ENCODE data around the gene WDR54.
A peak's percentile ranks its signal among the peaks of the same experiment; 100 is the strongest.
"Not testable (repeated sequence)": the region's sequence is repeated elsewhere in the genome, so short reads cannot be mapped to it uniquely, and the experiment has no call there.

WDR54 gene

DNA sequence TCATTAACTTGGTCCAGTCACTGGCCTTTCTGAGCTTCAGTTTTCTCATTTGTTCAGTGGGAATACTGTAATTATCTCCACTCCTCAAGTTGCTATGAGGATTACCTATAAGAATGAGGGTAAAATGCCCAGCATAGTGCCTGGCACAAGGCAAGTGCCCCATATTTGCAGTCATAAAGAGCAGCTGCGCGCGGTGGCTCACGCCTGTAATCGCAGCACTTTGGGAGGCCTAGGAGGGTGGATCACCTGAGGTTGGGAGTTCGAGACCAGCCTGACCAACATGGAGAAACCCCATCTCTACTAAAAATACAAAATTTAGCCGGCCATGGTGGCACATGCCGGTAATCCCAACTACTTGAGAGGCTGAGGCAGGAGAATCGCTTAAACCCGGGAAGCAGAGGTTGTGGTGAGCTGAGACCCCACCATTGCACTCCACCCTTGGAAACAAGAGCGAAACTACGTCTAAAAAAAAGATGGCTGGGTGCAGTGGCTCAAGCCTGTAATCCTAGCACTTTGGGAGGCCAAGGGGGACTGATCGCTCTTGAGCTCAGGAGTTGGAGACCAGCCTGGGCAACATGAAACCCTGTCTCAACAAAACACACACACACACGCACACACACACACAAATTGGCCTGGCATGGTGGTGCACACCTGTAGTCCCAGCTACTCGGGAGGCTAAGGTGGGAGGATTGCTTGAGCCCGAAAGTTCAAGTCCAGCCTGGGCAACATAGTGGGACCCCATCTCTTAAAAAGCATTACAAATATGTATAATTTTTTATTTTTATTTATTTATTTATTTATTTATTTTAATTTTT, 21.2 kb downstream of the WDR54 start:
- CTCF ChIA-PET: interaction anchor here (0.6 to 1.6 kb wide), 2 partner anchors 8 to 11 kb away, joined by 3 to 5 read pairs; partner anchors contain the start of gene INO80B
- not testable (repeated sequence) for H3K27ac Mint-ChIP-seq
- peak overlapping the region; percentile 57 for H3K4me3 Mint-ChIP-seq

DNA sequence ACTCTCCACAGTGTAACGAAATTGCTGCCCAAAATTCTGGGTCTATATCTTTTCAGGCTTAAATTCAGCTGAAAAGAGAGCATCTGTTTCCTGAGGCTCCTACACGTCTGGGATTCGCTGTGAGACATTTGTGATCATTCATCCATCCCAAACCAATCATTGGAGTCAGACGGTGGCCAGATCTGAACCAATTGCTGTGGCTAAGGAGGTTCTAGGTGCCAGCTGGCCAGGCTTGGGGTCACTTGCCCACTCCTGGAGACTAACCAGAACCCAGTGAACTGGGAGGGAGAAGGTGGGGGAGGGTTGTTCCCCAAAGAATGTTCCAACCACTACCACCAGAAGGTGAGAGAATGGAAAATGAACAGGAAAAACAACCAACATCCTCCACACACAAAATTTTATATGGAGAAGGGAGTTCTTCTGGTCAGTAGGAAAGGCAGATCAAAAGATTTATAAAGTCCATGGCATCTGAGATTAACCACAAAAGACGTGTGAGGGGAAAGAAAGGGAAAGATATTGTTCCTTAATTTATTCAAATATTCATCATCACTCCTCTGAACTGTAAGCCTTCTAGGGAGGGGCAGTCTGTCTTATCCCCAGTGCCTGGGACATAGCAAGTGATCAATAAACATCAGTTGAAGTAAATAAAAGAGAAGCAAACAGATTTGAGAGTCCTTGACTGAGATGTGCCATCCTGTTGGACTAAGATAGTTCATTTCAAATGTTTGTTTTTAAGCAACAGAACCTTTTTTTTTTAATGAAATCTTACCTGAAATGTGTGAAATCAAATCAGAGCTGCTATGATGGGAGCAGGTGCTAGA, 23.2 kb downstream of the WDR54 start:
- CTCF ChIA-PET: interaction anchor here (1.1 kb wide), 1 partner anchor 10 kb away, joined by 4 read pairs; the partner anchor contains the start of gene INO80B
- Mint-ChIP-seq H3K9me3 (no peaks in the 10 kb centered on the region), H3K27ac (no peak overlapping the region), H3K4me1 (peaks cover 17% of the 10 kb centered on the region), H3K4me3 (no peak overlapping the region), H3K36me3 (no peaks in the 10 kb centered on the region), H3K27me3 (peaks cover 69% of the 10 kb centered on the region)
- DNase-seq: no peak

More for the DNA sequence above, 21.2 kb downstream of the WDR54 start:
- H3K9me3 Mint-ChIP-seq, H3K36me3 Mint-ChIP-seq, DNase-seq: not testable (repeated sequence)
- peaks cover 86% of the 10 kb centered on the region for H3K27me3 Mint-ChIP-seq
- H3K4me1 Mint-ChIP-seq: peaks cover 17% of the 10 kb centered on the region

DNA sequence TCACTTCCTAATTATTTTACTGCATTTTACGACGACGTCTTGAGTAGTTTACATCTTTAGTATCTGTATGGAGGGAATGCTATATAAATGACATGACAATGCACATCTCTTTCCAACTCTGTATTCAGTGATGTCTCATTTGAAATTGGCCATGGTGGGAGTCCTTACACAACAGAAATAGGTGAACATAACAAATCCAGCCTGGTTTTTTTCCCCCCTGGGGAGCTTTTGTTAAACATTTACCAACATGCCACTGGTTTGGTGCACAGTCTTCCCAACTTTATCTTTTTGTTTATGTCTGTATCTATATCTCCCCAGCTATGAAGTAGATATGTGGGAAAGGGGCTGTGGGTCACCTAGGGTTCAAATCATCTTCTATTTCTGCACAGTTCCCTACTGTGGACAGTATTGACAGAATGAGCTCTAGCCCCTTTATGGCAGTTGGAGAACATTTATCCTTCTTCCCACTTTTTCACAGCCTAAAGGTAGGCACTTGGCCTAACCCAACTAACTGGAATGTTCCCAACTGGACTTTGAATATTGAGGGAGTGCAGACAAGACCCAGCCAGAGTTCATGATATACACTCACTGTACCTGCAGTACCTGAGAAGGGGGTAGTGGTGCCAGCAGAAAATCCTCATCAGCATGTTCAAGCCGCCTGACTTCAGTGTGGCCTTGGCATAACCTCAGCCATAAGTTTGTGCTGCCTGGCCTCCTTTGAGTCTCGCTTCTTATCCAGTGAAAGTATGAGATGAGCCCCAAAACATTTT, 25.9 kb downstream of the WDR54 start:
- H3K36me3 Mint-ChIP-seq: peaks cover under 1% of the 10 kb centered on the region
- H3K9me3 Mint-ChIP-seq: no peaks in the 10 kb centered on the region
- no peak overlapping the region for H3K4me3 Mint-ChIP-seq
- DNase-seq: no peak
- H3K4me1 Mint-ChIP-seq: peaks cover 9% of the 10 kb centered on the region
- H3K27ac Mint-ChIP-seq: no peak overlapping the region
- CTCF ChIA-PET: no interaction called here
- H3K27me3 Mint-ChIP-seq: peaks cover 46% of the 10 kb centered on the region

DNA sequence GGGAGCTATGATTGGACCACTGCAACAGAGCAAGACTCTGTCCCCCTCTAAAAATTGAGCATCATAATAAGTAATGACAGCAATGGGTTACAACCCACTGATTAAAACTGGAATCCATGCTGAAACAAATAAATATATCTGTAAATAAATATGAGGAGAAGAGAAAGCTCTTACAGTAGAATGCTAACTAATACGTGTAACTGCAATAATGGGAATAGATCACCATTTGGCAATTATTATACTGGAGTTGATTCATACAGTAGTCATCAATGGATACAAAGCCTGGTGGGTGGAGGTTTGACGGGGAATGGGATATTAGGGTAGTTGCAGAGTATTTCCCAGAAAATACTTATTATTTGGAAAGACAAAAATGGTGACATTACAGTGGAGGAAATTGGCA, 27.2 kb downstream of the WDR54 start:
- H3K4me3 Mint-ChIP-seq: no peak overlapping the region

DNA sequence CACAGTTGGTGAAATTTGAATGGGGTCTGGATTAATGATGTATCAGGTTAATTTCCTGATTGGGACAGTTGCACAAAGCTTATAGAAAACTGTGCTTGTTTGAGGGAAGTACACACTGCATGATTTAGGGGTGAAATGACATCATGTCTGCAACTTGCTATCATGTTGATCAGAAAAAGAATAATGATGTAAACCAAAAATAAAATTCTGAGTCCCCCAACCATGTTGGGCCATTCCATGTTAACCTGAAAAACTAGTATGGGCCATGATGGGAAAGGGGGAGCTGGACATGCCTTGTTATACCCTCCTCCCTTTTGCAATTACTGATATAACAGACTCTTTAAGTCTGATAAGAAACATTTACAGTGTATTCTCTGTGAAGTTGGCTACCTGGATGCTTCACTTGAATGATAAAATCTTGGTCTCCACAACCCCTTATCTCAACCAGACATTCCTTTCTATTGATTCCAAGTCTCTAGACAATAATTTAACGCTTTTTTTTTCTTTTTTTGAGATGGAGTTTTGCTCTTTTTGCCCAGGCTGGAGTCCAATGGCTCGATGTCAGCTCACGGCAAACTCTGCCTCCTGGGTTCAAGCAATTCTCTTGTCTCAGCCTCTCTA, 29.1 kb downstream of the WDR54 start:
- H3K4me1 Mint-ChIP-seq: peaks cover 36% of the 10 kb centered on the region
- no peaks in the 10 kb centered on the region for H3K9me3 Mint-ChIP-seq
- H3K27ac Mint-ChIP-seq: no peak overlapping the region
- H3K36me3 Mint-ChIP-seq: peaks cover 11% of the 10 kb centered on the region
- H3K4me3 Mint-ChIP-seq: no peak overlapping the region
- peaks cover 13% of the 10 kb centered on the region for H3K27me3 Mint-ChIP-seq
- CTCF ChIA-PET: interaction anchor here (0.6 to 1.0 kb wide), 3 partner anchors 9 to 135 kb away, joined by 3 read pairs; no protein-coding TSS in a partner anchor
- no peak for DNase-seq

More for the DNA sequence above, 27.2 kb downstream of the WDR54 start:
- H3K4me1 Mint-ChIP-seq: peaks cover 20% of the 10 kb centered on the region
- no peak for DNase-seq
- peaks cover 1% of the 10 kb centered on the region for H3K36me3 Mint-ChIP-seq
- no peak overlapping the region for H3K27ac Mint-ChIP-seq
- H3K9me3 Mint-ChIP-seq: no peaks in the 10 kb centered on the region
- peaks cover 32% of the 10 kb centered on the region for H3K27me3 Mint-ChIP-seq
- CTCF ChIA-PET: no interaction called here

DNA sequence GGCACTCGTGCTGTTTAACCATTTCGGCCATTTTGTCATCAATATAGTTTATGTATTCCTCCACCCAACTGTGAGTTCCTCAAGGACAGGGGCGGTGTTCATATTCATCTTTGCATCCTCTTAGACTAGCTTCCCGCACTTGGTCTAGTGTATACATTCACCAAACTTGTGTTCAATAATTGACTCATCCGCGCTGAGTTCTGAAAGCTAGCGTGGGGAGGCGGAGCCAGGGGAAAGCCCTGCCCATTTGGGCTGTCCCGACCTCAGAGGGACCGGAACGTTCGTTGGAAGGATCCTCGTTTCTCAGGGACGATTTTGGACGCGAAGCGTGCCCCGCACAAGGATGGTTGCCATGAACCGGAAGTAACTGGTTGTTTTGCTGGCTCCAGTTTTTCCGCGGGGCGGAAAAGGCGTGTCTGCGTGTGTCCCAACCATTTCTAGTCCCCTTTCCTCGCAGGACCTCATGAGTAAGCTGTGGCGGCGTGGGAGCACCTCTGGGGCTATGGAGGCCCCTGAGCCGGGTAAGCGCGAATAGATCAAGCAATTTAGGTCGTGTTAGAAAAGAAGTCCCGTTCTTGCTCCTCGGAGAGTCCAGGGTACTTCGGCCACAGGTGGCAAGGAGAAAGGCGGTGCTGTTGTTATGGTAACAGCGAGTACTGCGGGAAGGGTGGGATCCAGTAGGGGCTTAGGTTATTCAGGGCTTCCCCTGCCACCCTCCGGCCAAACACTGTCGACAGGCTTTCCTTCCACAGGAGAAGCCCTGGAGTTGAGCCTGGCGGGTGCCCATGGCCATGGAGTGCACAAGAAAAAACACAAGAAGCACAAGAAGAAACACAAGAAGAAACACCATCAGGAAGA, 33.4 kb downstream of the WDR54 start, which contains the start of gene INO80B:
TSS of gene INO80B (plus strand) at position 434 of the 858 bp plus-strand sequence. CDS start at position 464, 30 bp downstream.
- Mint-ChIP-seq H3K27me3 (peaks cover 4% of the 10 kb centered on the region), H3K4me1 (peaks cover 68% of the 10 kb centered on the region), H3K9me3 (no peaks in the 10 kb centered on the region), H3K4me3 (peak within 1 kb of the TSS; percentile 92), H3K27ac (peak within 1 kb of the TSS; percentile 98), H3K36me3 (peaks cover 22% of the 10 kb centered on the region)
- DNase-seq: peak; percentile 97
- CTCF ChIA-PET: interaction anchor here (1.1 to 4.3 kb wide), 6 partner anchors 10 to 132 kb away, joined by 3 to 25 read pairs (median 4); partner anchors contain the start of genes C2orf81, CCDC142, TTC31 and WDR54

DNA sequence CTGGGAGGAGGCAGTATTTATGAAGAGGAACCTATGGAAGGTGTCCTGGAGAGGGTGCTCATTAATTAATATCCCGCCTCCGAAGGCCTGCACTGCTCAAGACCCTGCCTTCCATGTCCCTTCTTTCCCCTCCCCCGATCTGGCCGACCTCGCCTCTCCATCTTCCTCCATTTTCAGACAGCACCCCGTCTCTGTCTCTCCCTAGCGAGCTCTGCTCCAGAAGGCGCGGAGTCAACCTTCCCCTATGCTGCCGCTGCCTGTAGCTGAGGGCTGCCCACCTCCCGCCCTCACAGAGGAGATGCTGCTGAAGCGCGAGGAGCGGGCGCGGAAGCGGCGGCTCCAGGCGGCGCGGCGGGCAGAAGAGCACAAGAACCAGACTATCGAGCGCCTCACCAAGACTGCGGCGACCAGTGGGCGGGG, 35.6 kb downstream of the WDR54 start:
- CTCF ChIA-PET: interaction anchor here (0.9 to 4.3 kb wide), 6 partner anchors 17 to 130 kb away, joined by 3 to 25 read pairs (median 8); partner anchors contain the start of genes CCDC142, MRPL53 and TTC31
- peak overlapping the region; percentile 98 for H3K27ac Mint-ChIP-seq
- H3K4me1 Mint-ChIP-seq: peaks cover 69% of the 10 kb centered on the region
- no peak for DNase-seq
- peaks cover 29% of the 10 kb centered on the region for H3K36me3 Mint-ChIP-seq
- H3K9me3 Mint-ChIP-seq: no peaks in the 10 kb centered on the region
- H3K4me3 Mint-ChIP-seq: peak overlapping the region; percentile 92
- no peaks in the 10 kb centered on the region for H3K27me3 Mint-ChIP-seq

DNA sequence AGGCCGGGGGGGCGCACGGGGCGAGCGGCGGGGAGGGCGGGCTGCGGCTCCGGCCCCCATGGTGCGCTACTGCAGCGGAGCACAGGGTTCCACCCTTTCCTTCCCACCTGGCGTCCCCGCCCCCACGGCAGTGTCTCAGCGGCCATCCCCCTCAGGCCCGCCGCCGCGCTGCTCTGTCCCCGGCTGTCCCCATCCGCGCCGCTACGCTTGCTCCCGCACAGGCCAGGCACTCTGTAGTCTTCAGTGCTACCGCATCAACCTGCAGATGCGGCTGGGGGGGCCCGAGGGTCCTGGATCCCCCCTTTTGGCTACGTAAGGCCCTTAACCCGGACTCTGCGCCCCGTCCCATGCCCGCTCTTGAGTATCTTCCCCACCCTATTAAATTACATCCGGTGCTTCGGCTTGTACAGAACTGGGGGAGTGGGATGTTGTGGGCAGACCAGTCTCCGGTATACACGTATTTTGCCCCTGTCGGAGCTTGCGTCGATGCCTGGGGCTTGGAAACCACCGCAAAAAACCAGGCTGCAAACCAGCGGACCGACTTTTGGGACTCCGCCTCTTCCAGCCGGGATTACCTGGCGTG, 36.1 kb downstream of the WDR54 start:
- H3K27me3 Mint-ChIP-seq: no peaks in the 10 kb centered on the region
- CTCF ChIA-PET: interaction anchor here (1.5 to 4.3 kb wide), 5 partner anchors 17 to 129 kb away, joined by 3 to 25 read pairs (median 11); partner anchors contain the start of genes CCDC142, MRPL53 and TTC31
- peaks cover 30% of the 10 kb centered on the region for H3K36me3 Mint-ChIP-seq
- no peaks in the 10 kb centered on the region for H3K9me3 Mint-ChIP-seq
- peak overlapping the region; percentile 98 for H3K27ac Mint-ChIP-seq
- DNase-seq: peak; percentile 89
- peak overlapping the region; percentile 92 for H3K4me3 Mint-ChIP-seq
- peaks cover 64% of the 10 kb centered on the region for H3K4me1 Mint-ChIP-seq

DNA sequence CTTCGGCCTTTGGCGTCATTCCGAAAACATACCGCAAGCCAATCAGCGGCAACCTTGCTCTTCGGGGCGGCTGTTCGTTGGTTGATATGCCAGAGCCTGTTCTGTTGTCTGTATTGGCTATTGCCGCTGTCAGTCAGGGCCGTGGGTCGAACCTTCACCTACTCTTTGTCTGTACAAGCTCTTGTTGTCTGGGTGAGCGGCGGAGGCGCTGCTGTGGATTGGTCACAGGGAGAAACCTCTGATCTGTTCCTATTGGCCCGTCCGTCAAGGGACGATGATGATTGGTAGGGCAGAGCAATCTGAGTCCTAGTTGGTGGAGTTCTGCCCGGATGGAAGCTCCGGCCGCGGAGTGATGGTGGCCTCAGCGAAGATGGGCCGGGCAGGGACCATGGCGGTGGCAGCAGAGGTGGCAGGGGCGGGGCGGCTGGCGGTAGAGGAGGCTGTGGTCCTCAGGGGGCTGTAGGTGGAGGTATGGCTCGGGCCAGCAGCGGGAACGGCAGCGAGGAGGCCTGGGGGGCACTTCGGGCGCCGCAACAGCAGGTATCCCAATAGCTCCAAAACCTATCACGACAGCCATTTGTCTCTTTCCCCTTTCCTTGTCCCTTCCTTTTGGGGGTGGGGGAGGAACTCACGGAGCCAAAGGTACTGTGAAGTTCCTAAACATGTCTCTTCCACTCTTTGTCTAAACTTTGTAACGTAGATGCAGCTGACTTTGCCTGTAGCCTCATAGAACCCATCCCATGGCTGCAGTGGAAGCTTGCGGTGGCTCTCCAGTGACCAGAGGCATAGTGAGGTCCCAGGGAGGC, 36.8 kb downstream of the WDR54 start, which contains the start of gene WBP1:
TSS of gene WBP1 (plus strand) at position 307 of the 806 bp plus-strand sequence. CDS start at position 472, 165 bp downstream.
- H3K4me3 Mint-ChIP-seq: peak within 1 kb of the TSS; percentile 92
- H3K27me3 Mint-ChIP-seq: no peaks in the 10 kb centered on the region
- DNase-seq: peak; percentile 100
- CTCF ChIA-PET: interaction anchor here (0.6 to 1.9 kb wide), 8 partner anchors 13 to 257 kb away, joined by 3 to 11 read pairs (median 4); partner anchors contain the start of gene MRPL53
- H3K27ac Mint-ChIP-seq: peak within 1 kb of the TSS; percentile 98
- peaks cover 37% of the 10 kb centered on the region for H3K36me3 Mint-ChIP-seq
- H3K4me1 Mint-ChIP-seq: peaks cover 64% of the 10 kb centered on the region
- no peaks in the 10 kb centered on the region for H3K9me3 Mint-ChIP-seq

DNA sequence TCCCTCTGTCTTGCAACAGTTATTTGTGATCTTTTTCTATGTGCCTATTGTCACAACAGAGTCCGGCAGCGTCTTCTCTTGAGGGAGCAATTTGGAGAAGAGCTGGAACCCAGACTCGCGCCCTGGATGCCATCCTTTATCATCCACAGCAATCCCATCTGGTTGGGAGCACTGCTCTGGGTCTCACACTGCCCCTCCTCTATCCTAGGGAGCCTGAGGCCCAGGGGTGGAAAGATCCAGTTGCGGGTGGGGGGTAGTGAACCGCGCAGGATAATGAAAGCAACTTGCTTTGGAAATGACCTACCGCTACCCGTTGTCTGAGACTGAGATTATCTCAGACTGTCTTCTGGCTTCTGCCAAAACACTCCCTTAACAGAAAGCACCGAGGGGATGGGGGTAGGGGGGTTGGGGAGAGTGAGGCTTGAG, 37.4 kb downstream of the WDR54 start:
- Mint-ChIP-seq H3K27me3 (no peaks in the 10 kb centered on the region), H3K4me1 (peaks cover 64% of the 10 kb centered on the region), H3K27ac (peak overlapping the region; percentile 98), H3K36me3 (peaks cover 38% of the 10 kb centered on the region), H3K4me3 (peak overlapping the region; percentile 92), H3K9me3 (no peaks in the 10 kb centered on the region)
- peak; percentile 43 for DNase-seq
- CTCF ChIA-PET: interaction anchor here (0.8 to 1.8 kb wide), 5 partner anchors 14 to 256 kb away, joined by 3 to 7 read pairs (median 3); partner anchors contain the start of gene MRPL53

DNA sequence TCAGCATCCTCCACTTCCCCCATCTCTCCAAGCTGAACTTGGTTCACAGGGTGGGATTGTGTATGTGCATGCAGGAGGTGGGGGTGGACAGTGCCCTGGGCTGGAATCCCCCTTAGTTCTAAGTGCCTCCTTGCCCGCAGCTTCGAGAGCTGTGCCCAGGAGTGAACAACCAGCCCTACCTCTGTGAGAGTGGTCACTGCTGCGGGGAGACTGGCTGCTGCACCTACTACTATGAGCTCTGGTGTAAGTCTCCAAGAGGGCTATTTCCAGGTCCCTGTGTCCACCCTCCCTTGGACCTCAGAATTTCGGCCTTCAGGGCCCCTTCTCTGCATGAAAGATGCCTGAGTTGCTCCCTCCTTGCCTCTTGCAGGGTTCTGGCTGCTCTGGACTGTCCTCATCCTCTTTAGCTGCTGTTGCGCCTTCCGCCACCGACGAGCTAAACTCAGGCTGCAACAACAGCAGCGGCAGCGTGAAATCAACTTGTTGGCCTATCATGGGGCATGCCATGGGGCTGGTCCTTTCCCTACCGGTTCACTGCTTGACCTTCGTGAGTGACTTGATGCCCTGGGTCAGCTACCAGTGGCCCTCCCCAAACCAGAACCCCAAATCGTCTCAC, 38.1 kb downstream of the WDR54 start:
- H3K9me3 Mint-ChIP-seq, DNase-seq, H3K27me3 Mint-ChIP-seq: not testable (repeated sequence)
- CTCF ChIA-PET: interaction anchor here (0.8 to 2.1 kb wide), 3 partner anchors 22 to 256 kb away, joined by 3 to 7 read pairs (median 5); no protein-coding TSS in a partner anchor
- H3K27ac Mint-ChIP-seq: peak overlapping the region; percentile 98
- peak overlapping the region; percentile 92 for H3K4me3 Mint-ChIP-seq
- H3K4me1 Mint-ChIP-seq: peaks cover 63% of the 10 kb centered on the region
- H3K36me3 Mint-ChIP-seq: peaks cover 36% of the 10 kb centered on the region

All from activated naive CD4-positive, alpha-beta T cell treated with anti-CD3 and anti-CD28 coated beads, Interleukin-2, amount 10 ng/mL, durations not matched to agents 7 days and 5 days (primary cell).